ENCODE measurements around the gene KLHL21.

The KLHL21 gene

DNA sequence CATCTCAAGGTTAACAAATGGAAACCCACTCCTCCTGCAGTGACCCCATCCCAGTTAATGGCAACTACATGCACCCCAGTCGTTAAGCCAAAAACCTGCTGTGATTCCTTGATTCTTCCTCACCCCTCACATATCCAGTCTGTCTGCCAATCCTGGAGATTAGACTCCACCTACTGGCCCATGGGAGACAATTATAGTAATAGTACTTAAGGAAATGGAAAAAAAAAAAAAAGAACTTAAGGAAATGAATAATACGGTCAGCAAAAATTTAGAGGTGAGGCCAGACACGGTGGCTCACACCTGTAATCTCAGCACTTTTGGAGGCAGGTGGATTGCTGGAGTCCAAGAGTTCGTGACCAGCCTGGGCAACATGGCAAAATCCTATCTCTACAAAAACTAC, 55.4 kb downstream of the KLHL21 start:
- peak; percentile 35 for DNase-seq (ENCODE audit: low spot score)

DNA sequence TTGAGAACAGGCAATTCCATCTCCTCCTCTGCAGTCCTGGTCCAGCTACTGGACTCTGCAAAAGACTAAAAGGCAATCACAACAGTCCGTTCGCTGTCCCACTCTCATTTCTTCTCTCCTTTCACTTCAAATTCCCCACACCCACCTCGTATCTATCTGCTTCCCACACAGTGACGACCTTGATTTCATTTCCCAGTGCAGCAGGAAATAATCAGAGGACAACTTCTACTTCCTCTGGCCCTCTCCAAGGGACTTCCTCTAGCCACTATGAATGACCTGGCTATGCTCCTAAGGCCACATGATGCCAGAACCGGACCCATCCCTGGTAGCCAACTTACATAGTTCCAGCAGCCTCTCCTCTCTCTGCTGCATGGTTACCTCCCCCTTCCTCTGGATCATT, 56.3 kb downstream of the KLHL21 start:
- no peak for DNase-seq (ENCODE audit: low spot score)

DNA sequence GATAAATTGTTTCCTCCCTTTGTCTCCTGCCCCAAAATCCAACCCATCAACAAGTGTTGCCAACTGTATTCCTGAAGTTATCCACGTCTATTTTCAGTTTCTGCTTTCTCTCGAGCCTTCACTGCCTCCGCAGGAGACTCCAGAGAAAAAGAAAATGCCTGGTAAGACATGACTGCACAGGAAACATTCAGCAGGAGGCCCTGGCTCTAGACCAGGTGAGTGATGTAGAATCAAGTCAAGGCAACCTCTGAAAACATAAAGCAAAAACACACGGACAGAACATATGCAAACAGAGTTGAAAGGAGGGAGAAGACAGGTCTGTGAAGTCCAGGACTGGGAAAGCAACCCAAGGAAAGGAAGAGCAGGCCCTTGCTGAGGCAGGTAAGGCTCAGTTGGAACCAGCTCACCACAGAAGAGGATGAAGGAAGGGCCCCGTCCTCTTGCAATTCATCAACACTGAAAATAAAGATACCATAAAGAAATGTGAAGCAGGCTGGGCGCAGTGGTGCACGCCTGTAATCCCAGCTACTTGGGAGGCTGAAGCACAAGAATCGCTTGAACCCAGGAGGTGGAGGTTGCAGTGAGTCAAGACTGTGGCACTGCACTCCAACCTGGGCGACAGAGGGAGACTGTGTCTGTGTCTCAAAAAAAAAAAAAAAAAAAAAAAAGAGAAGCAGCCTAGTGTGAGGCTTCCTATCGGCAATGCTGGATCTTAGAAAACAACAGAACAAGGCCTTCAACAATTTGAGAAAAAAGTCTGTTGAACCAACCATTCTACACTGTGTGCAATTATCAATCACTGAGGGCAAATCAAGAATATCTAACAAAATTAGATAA, 57.2 kb downstream of the KLHL21 start:
- DNase-seq (ENCODE audit: low spot score), result peak; percentile 37

DNA sequence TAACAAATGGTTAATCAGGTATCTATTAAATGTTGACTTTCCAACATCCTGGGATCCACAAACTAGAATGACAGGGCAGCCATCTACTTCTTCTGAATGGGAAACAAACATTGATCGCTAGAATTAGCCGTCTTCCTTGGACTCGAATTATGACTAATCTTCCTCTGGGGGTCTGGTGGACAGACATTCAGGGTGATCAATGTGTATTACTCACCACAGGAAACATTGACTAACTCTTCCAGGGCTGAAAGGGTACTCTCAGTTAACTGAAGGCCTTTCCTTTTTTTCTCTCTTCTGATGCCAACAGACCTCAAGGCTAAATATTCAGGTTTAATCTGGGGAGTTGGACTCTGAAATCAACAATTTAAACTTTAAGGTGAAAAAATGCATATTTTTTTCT, 57.8 kb downstream of the KLHL21 start:
- DNase-seq (ENCODE audit: low spot score), result peak; percentile 63
